GM12891 (cell line): ENCODE data around the gene NRG2.

Experiments
- POLR2A ChIP-seq: IDR thresholded peaks from 2 replicates; pipeline ENCODE4 v1.6.1; 2011; ENCODE audit warnings: low read depth, low read length, control low read depth
- POLR2AphosphoS5 ChIP-seq: IDR thresholded peaks from 2 replicates; pipeline ENCODE4 v1.6.1; 2011; ENCODE audit warnings: low read depth, low read length, control low read depth
- SPI1 ChIP-seq: IDR thresholded peaks from 2 replicates; pipeline ENCODE4 v1.6.1; 2011; ENCODE audit warnings: low read depth, low read length, control low read depth
- TAF1 ChIP-seq: IDR thresholded peaks from 2 replicates; pipeline ENCODE4 v1.6.1; 2011; ENCODE audit warnings: low read depth, low read length, control low read depth

GRCh38 chr5:139812323-139812722 lies 230.8 kb downstream of the NRG2 start:
- TF ChIP-seq POLR2A (no peak), POLR2AphosphoS5 (no peak), TAF1 (no peak), SPI1 (no peak)
